ENCODE measurements around the gene ZNF300. TPM values are rescaled to one million over a fixed set of nuclear protein-coding genes. Genes with fewer than 3 reads are reported as not detected.

ZNF300 gene
- total and polyA plus RNA-seq, 8 donors: 1.2 to 8.6 (median 2.3) TPM

GRCh38 chr5:150945486-150945885 is 40.7 kb upstream of the ZNF300 start:
- H3K27ac ChIP-seq: no peak overlapping the region
- peaks cover 0 to 12% (median 0%) of the 10 kb centered on the region in 4 donors for H3K9me3 ChIP-seq
- no peaks in the 10 kb centered on the region for H3K27me3 ChIP-seq
- no peaks in the 10 kb centered on the region for H3K4me1 ChIP-seq
- no peak for FAIRE-seq
- intact Hi-C loops (cut with DNase I): no loop called here
- DNase-seq: no peak
- ATAC-seq: no peak
- 77 to 87% methylated on average over 1 of the region's 1 CpG for WGBS, 2 donors
- peak overlapping the region; percentile 44 to 65 (median 50) for H3K4me3 ChIP-seq
- TF ChIP-seq CTCF (IDR thresholded peaks at IDR 0.05): no peak
- peaks cover 0 to 28% (median 6%) of the 10 kb centered on the region in 3 donors for H3K36me3 ChIP-seq

GRCh38 chr5:150931368-150931965 is 26.7 kb upstream of the ZNF300 start:
- Histone ChIP-seq H3K27ac (no peak overlapping the region), H3K4me1 (no peaks in the 10 kb centered on the region), H3K9me3 (peaks cover 0 to 37% (median 22%) of the 10 kb centered on the region in 4 donors), H3K36me3 (peaks cover 0 to 21% (median 0%) of the 10 kb centered on the region in 3 donors), H3K27me3 (no peaks in the 10 kb centered on the region), H3K4me3 (no peak overlapping the region)
- DNase-seq: no peak
- intact Hi-C loops (cut with DNase I): no loop called here
- no peak for FAIRE-seq
- no peak for TF ChIP-seq CTCF (IDR thresholded peaks at IDR 0.05)
- ATAC-seq: no peak

GRCh38 chr5:150918613-150919012 is 13.8 kb upstream of the ZNF300 start:
- Histone ChIP-seq H3K36me3 (no peaks in the 10 kb centered on the region), H3K27ac (no peak overlapping the region), H3K9me3 (peaks cover 0 to 8% (median 0%) of the 10 kb centered on the region in 4 donors), H3K4me3 (no peak overlapping the region), H3K27me3 (no peaks in the 10 kb centered on the region), H3K4me1 (no peaks in the 10 kb centered on the region)
- TF ChIP-seq CTCF (IDR thresholded peaks at IDR 0.05): no peak
- ATAC-seq (no peak), DNase-seq (no peak), FAIRE-seq (no peak)
- 48 to 58% methylated on average over 2 of the region's 2 CpGs for WGBS, 2 donors
- intact Hi-C loops (cut with DNase I): no loop called here

- DNase-seq (no peak), FAIRE-seq (no peak), ATAC-seq (no peak)
- H3K36me3 ChIP-seq: no peaks in the 10 kb centered on the region
- WGBS, 2 donors: 63 to 75% methylated on average over 2 of the region's 2 CpGs
- H3K4me3 ChIP-seq: no peak overlapping the region
- H3K9me3 ChIP-seq: peaks cover 0 to 7% (median 3%) of the 10 kb centered on the region in 4 donors
- H3K4me1 ChIP-seq: no peaks in the 10 kb centered on the region
- intact Hi-C loops (cut with DNase I): no loop called here
- no peak overlapping the region for H3K27ac ChIP-seq
- no peak for TF ChIP-seq CTCF (IDR thresholded peaks at IDR 0.05)
- no peaks in the 10 kb centered on the region for H3K27me3 ChIP-seq
Observed at GRCh38 chr5:150912312-150912814, 7.6 kb upstream of the ZNF300 start.

GRCh38 chr5:150905312-150905683 is 518 bp upstream of the ZNF300 start:
- no peak for DNase-seq
- Histone ChIP-seq H3K36me3 (no peaks in the 10 kb centered on the region), H3K4me1 (peaks cover 0 to 3% (median 0%) of the 10 kb centered on the region in 3 donors), H3K27ac (peak overlapping the region; percentile 35 to 74 (median 56)), H3K4me3 (peak overlapping the region; percentile 22 to 49 (median 42)), H3K27me3 (no peaks in the 10 kb centered on the region), H3K9me3 (peaks cover 0 to 10% (median 3%) of the 10 kb centered on the region in 4 donors)
- WGBS, 2 donors: 20 to 21% methylated on average over 4 of the region's 4 CpGs
- no peak for ATAC-seq
- intact Hi-C loops (cut with DNase I): no loop called here
- no peak for FAIRE-seq
- no peak for TF ChIP-seq CTCF (IDR thresholded peaks at IDR 0.05)
